Measurements from ENCODE around the gene DNAH8. TPM values are rescaled to one million over a fixed set of nuclear protein-coding genes. Genes with fewer than 3 reads are reported as not detected.

Gene DNAH8
- total RNA-seq, 4 donors from 2014 or later = not detected

- DNase-seq (ENCODE audit: low spot score) (no peak), ATAC-seq (ENCODE audit: low FRiP score) (no peak)
- TF ChIP-seq CTCF (IDR thresholded peaks at IDR 0.05) = no peak
These were observed 35.4 kb upstream of the DNAH8 start for GRCh38 chr6:38679668-38680067.

DNA sequence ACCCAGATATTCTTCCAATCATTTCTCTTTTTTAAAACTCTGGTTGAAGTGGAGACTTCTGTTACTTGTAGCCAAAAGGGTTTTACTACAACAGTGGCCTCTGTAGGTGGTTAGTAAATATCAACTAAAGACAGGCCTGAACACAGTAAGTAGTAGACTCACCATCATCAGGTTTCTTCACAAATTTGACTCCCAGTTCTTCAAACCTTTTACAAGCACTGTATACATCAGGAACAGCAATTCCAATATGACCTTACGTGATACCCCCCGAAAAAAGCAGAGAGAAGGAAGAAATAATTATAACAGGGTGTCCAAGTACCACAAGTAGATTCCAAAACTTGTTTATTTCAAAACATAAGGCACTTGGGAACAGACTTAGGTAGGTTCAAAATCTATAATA is 33.3 kb upstream of the DNAH8 start:
- no peak for TF ChIP-seq CTCF (IDR thresholded peaks at IDR 0.05)
- ATAC-seq (ENCODE audit: low FRiP score) (no peak), DNase-seq (ENCODE audit: low spot score) (no peak)

GRCh38 chr6:38684237-38684636 is 30.9 kb upstream of the DNAH8 start:
- DNase-seq (ENCODE audit: low spot score) (no peak), ATAC-seq (ENCODE audit: low FRiP score) (no peak)
- TF ChIP-seq CTCF (IDR thresholded peaks at IDR 0.05) = no peak

DNA sequence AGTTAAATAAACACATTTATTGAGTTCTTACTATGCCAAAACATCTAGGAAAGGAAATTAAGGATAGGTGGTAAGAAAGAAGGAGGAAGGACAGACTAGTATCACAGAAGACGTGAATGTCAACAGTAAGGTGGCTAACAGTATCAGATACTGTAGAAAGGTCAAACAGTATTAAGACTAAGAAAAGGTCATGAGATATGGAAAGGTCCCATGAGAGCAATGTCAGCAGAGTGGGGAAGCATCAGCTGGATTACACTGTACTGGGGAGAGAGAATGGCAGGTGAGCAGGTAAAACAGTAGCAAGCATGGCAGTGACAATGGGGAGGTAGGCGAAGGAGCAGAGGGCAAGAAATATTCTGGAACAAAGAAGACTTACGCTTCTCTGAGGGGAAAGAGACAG is 30.2 kb upstream of the DNAH8 start:
- no peak for TF ChIP-seq CTCF (IDR thresholded peaks at IDR 0.05)
- DNase-seq (ENCODE audit: low spot score) (no peak), ATAC-seq (ENCODE audit: low FRiP score) (no peak)

GRCh38 chr6:38686270-38687042 is 28.7 kb upstream of the DNAH8 start:
- no peak for ATAC-seq (ENCODE audit: low FRiP score)
- no peak for DNase-seq (ENCODE audit: low spot score)
- no peak for TF ChIP-seq CTCF (IDR thresholded peaks at IDR 0.05)

GRCh38 chr6:38687043-38687353 is 28.1 kb upstream of the DNAH8 start:
- DNase-seq (ENCODE audit: low spot score) = no peak
- ATAC-seq (ENCODE audit: low FRiP score) = no peak
- TF ChIP-seq CTCF (IDR thresholded peaks at IDR 0.05) = no peak

DNA sequence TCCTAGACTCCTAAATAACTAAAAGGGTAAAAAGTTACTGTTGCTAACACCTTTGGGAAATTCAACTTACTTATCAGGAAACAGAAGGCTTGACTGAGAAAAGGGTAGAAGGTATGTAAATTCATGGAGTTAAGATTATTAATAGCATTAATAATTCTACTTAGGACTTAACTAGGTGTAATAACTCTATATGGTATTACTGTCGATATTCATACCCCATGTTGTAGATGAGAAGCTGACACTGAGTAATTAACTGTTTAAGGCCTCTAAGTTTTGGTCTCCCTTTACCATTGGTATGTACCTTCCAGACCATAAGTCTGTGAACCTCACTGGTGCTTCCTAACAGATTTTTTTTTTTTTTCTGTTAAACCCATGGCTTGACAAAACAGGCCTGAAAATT is 27.6 kb upstream of the DNAH8 start:
- no peak for ATAC-seq (ENCODE audit: low FRiP score)
- TF ChIP-seq CTCF (IDR thresholded peaks at IDR 0.05) = no peak
- no peak for DNase-seq (ENCODE audit: low spot score)

Measured in omental fat pad (tissue), 4 donors.